ENCODE results near the gene CD6. TPM values are rescaled to one million over a fixed set of nuclear protein-coding genes. Genes with fewer than 3 reads are reported as not detected.
A peak's percentile ranks its signal among the peaks of the same experiment; 100 is the strongest.

The CD6 gene
- total and polyA plus RNA-seq, 10 of the 15 experiments (the other 5 are each of a cell fraction or from before 2014, with no cell fraction given) = 0.37 to 17.6 (median 6.2) TPM

DNA sequence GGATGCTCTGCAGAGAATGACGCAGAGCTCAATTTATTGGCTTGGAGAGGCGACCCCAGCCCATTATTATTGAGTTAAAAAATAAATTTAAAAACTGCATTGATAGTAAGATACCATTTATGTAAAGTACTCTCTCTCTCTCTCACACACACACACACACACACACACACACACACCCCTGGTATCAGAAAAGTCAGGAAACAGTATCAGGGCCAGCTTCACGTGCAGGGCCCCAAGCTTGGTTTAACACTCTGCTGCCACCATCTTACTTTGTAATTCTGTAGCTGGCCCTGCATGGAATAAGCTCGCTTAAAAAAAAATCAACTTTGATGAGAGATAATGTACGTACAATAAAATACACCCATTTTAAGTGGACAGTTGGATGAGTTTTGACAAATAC lies 71.1 kb downstream of the CD6 start:
- no peaks in the 10 kb centered on the region for H3K27me3 ChIP-seq (replicated peaks in 1 of 2; ENCODE audit: control insufficient read depth in 2 of 2, insufficient read depth in 2 of 2, low read length in 1 of 2)
- no peak for FAIRE-seq
- H3K79me2 ChIP-seq (ENCODE audit: control insufficient read depth, insufficient read depth, low read length) = no peaks in the 10 kb centered on the region; the same call in none of the 2 replicates
- H3K4me3 ChIP-seq = peak overlapping the region; percentile 40; the same call in 1 of the 2 replicates
- no peaks in the 10 kb centered on the region for H3K36me3 ChIP-seq (ENCODE audit: control insufficient read depth in 2 of 2, insufficient read depth in 2 of 2, low read length in 1 of 2)
- H3K27ac ChIP-seq (ENCODE audit: control insufficient read depth, insufficient read depth) = peak overlapping the region; percentile 77
- intact Hi-C loops (cut with micrococcal nuclease; ENCODE audit: unreplicated experiment) (loop anchor here (2.0 to 5.0 kb wide), 2 partner anchors 18 to 85 kb away; no protein-coding TSS in a partner anchor), in situ Hi-C loops (cut with MboI) (no loop called here)
- H3K9ac ChIP-seq (ENCODE audit: control insufficient read depth, insufficient read depth, low read length) = peak overlapping the region; percentile 68
- TSS peak; percentile 93 for BruUV-seq (replicated peaks)
- peaks cover 15% of the 10 kb centered on the region for H3K4me1 ChIP-seq (ENCODE audit: control insufficient read depth, insufficient read depth, low read length)
- no peaks in the 10 kb centered on the region for H3K9me3 ChIP-seq (replicated peaks; ENCODE audit: control insufficient read depth, insufficient read depth, low read length)
- peak overlapping the region; percentile 92 for H3K4me2 ChIP-seq (ENCODE audit: control insufficient read depth, insufficient read depth)
- ATAC-seq = peak; percentile 29
- H4K20me1 ChIP-seq (ENCODE audit: control insufficient read depth, insufficient read depth) = no peaks in the 10 kb centered on the region
- SMC1A ChIA-PET (ENCODE audit: uncharacterized antibody, unreplicated experiment) = interaction anchor here (0.6 to 6.2 kb wide), 29 partner anchors 9 to 711 kb away, joined by 3 to 98 read pairs (median 6); no protein-coding TSS in a partner anchor
- RAD21 ChIA-PET (ENCODE audit: unreplicated experiment) = interaction anchor here (0.7 to 6.4 kb wide), 27 partner anchors 9 to 279 kb away, joined by 3 to 65 read pairs (median 5); partner anchors contain the start of genes CD6, TMEM109 and VPS37C
- peak overlapping the region; percentile 64 for H2AFZ ChIP-seq (ENCODE audit: control insufficient read depth, low read depth, low read length)
- CTCF ChIA-PET = interaction anchor here (0.6 to 6.2 kb wide), 22 partner anchors 9 to 280 kb away, joined by 3 to 35 read pairs (median 4); partner anchors contain the start of gene CD6
- 1% methylated on average over 5 of the region's 5 CpGs for WGBS (ENCODE audit: insufficient coverage, insufficient replicate concordance, low lambda C conversion rate, missing lambda C conversion rate)
- TF ChIP-seq WRNIP1 (IDR thresholded peaks at IDR 0.05; ENCODE audit: borderline replicate concordance, low read depth, low read length) = no peak
- TF ChIP-seq CHD4 (IDR thresholded peaks at IDR 0.05) = no peak
- TF ChIP-seq, protein P1, sequence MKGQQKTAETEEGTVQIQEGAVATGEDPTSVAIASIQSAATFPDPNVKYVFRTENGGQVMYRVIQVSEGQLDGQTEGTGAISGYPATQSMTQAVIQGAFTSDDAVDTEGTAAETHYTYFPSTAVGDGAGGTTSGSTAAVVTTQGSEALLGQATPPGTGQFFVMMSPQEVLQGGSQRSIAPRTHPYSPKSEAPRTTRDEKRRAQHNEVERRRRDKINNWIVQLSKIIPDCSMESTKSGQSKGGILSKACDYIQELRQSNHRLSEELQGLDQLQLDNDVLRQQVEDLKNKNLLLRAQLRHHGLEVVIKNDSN (IDR thresholded peaks at IDR 0.05; ENCODE audit: borderline replicate concordance, extremely low read length, insufficient read depth, low read depth, low read length) = no peak
- TF ChIP-seq ZBED1 (IDR thresholded peaks at IDR 0.05; ENCODE audit: borderline replicate concordance) = no peak
- no peak for TF ChIP-seq YBX1 (IDR thresholded peaks at IDR 0.05)
- no peak for TF ChIP-seq JUNB (IDR thresholded peaks at IDR 0.05)
- no peak for TF ChIP-seq SMC3 (IDR thresholded peaks at IDR 0.05; ENCODE audit: borderline replicate concordance, low read length)
- TF ChIP-seq, protein P2, sequence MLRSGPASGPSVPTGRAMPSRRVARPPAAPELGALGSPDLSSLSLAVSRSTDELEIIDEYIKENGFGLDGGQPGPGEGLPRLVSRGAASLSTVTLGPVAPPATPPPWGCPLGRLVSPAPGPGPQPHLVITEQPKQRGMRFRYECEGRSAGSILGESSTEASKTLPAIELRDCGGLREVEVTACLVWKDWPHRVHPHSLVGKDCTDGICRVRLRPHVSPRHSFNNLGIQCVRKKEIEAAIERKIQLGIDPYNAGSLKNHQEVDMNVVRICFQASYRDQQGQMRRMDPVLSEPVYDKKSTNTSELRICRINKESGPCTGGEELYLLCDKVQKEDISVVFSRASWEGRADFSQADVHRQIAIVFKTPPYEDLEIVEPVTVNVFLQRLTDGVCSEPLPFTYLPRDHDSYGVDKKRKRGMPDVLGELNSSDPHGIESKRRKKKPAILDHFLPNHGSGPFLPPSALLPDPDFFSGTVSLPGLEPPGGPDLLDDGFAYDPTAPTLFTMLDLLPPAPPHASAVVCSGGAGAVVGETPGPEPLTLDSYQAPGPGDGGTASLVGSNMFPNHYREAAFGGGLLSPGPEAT (IDR thresholded peaks at IDR 0.05; ENCODE audit: low read depth) = no peak
- TF ChIP-seq, protein P3, sequence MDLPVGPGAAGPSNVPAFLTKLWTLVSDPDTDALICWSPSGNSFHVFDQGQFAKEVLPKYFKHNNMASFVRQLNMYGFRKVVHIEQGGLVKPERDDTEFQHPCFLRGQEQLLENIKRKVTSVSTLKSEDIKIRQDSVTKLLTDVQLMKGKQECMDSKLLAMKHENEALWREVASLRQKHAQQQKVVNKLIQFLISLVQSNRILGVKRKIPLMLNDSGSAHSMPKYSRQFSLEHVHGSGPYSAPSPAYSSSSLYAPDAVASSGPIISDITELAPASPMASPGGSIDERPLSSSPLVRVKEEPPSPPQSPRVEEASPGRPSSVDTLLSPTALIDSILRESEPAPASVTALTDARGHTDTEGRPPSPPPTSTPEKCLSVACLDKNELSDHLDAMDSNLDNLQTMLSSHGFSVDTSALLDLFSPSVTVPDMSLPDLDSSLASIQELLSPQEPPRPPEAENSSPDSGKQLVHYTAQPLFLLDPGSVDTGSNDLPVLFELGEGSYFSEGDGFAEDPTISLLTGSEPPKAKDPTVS (IDR thresholded peaks at IDR 0.05; ENCODE audit: low read depth, low read length) = no peak
- TF ChIP-seq SREBF1 (IDR thresholded peaks at IDR 0.05; ENCODE audit: low read length) = no peak
- TF ChIP-seq ZNF622 (IDR thresholded peaks at IDR 0.05) = no peak
- peak in 1 of 2 experiments; percentile 64; a peak in 1 of 4 replicates for TF ChIP-seq BHLHE40 (IDR thresholded peaks at IDR 0.05; ENCODE audit: borderline replicate concordance in 1 of 2, low read depth in 2 of 2, low read length in 1 of 2)
- 0 out of 2 replicates have a peak, but pooled peaks have one; percentile 4 for TF ChIP-seq CBFB (IDR thresholded peaks at IDR 0.05; ENCODE audit: low read depth)
- no peak for TF ChIP-seq MEF2A (IDR thresholded peaks at IDR 0.05; ENCODE audit: insufficient read depth, low read depth, low read length)
- TF ChIP-seq, protein P4, sequence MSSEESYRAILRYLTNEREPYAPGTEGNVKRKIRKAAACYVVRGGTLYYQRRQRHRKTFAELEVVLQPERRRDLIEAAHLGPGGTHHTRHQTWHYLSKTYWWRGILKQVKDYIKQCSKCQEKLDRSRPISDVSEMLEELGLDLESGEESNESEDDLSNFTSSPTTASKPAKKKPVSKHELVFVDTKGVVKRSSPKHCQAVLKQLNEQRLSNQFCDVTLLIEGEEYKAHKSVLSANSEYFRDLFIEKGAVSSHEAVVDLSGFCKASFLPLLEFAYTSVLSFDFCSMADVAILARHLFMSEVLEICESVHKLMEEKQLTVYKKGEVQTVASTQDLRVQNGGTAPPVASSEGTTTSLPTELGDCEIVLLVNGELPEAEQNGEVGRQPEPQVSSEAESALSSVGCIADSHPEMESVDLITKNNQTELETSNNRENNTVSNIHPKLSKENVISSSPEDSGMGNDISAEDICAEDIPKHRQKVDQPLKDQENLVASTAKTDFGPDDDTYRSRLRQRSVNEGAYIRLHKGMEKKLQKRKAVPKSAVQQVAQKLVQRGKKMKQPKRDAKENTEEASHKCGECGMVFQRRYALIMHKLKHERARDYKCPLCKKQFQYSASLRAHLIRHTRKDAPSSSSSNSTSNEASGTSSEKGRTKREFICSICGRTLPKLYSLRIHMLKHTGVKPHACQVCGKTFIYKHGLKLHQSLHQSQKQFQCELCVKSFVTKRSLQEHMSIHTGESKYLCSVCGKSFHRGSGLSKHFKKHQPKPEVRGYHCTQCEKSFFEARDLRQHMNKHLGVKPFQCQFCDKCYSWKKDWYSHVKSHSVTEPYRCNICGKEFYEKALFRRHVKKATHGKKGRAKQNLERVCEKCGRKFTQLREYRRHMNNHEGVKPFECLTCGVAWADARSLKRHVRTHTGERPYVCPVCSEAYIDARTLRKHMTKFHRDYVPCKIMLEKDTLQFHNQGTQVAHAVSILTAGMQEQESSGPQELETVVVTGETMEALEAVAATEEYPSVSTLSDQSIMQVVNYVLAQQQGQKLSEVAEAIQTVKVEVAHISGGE (CRISPR knock-in tag; IDR thresholded peaks at IDR 0.05) = no peak
- TF ChIP-seq CREB1 (IDR thresholded peaks at IDR 0.05; ENCODE audit: low read depth) = no peak
- TF ChIP-seq TBL1XR1 (IDR thresholded peaks at IDR 0.05; ENCODE audit: low read depth, low read length) = no peak
- TF ChIP-seq IKZF2 (IDR thresholded peaks at IDR 0.05) = no peak
- POLR2A ChIA-PET = interaction anchor here (0.6 to 2.5 kb wide), 20 partner anchors 8 to 317 kb away, joined by 3 to 14 read pairs (median 4); partner anchors contain the start of genes TMEM109 and VPS37C
- no peak for DNase-seq (ENCODE audit: low read depth, low spot score)
